LNCaP clone FGC (cell line): ENCODE data around the gene CYB561D2.
A peak's percentile ranks its signal among the peaks of the same experiment; 100 is the strongest.
"Not testable (repeated sequence)": the region's sequence is repeated elsewhere in the genome, so short reads cannot be mapped to it uniquely, and the experiment has no call there.

Source experiments
- DNase-seq: peaks from one replicate; pipeline ENCODE4 v3.0.0-alpha.2; 2011; ENCODE audit warnings: low read depth
- H3K4me3 ChIP-seq: 2 replicates; pipeline ENCODE4 v1.5.1; 2011; ENCODE audit warnings: mild to moderate bottlenecking, low read depth, low read length, control low read depth
- TF ChIP-seq, protein P1 (sequence below): IDR thresholded peaks from 2 replicates; pipeline ENCODE4 v1.5.1; 2012; ENCODE audit warnings: mild to moderate bottlenecking; ENCODE audit not compliant: control insufficient read depth, insufficient read depth; ENCODE audit errors: extremely low read depth

CYB561D2 gene, protein sequence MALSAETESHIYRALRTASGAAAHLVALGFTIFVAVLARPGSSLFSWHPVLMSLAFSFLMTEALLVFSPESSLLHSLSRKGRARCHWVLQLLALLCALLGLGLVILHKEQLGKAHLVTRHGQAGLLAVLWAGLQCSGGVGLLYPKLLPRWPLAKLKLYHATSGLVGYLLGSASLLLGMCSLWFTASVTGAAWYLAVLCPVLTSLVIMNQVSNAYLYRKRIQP

DNA sequence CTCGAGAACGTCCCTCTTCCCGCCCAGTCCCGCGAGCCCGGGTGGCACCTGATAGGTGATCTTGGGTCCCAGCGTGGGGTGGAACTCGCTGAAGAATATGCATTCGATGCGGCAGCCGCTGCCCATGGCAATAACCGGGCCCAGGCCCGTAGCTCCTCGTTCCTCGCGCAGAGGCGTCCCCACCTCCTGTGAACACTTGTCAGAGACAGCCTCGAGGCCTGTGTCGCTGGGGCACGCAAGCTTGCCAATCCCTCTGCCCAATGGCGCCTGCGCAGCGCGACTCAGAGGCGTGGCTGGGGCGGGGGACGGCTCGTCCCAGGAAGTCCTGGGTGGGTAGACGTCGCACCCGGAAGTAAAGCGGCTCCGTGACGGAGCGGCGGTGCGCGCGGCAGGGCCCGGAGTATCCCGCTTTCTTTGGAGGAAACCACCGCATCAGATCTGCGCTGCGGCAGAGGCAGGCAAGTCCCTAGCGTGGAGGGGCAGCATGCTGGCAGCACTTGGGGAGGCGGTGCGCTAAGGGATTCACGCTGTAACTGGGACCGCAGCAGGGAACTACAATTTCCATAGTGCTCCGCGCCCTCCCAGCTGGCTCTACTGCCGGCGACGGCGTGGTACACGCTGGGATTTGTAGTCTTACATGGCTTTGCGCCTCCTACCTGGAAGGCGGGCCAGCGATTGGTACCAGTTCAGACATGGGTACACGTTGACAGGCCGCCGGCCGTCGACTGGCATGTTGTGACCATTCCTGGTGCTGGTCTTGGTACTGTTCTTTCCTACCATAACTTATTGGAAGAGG, at the start of gene CYB561D2, which contains the start of gene NPRL2:
CYB561D2 (plus strand) TSS at position 336 of the 796 bp plus-strand sequence. CDS start 572 bp downstream, outside the sequence.
NPRL2 (minus strand) TSS at position 249 of the 796 bp plus-strand sequence; CDS start at position 126, 123 bp downstream.
- TF ChIP-seq, protein P1, sequence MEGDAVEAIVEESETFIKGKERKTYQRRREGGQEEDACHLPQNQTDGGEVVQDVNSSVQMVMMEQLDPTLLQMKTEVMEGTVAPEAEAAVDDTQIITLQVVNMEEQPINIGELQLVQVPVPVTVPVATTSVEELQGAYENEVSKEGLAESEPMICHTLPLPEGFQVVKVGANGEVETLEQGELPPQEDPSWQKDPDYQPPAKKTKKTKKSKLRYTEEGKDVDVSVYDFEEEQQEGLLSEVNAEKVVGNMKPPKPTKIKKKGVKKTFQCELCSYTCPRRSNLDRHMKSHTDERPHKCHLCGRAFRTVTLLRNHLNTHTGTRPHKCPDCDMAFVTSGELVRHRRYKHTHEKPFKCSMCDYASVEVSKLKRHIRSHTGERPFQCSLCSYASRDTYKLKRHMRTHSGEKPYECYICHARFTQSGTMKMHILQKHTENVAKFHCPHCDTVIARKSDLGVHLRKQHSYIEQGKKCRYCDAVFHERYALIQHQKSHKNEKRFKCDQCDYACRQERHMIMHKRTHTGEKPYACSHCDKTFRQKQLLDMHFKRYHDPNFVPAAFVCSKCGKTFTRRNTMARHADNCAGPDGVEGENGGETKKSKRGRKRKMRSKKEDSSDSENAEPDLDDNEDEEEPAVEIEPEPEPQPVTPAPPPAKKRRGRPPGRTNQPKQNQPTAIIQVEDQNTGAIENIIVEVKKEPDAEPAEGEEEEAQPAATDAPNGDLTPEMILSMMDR, result no peak
- peak; percentile 90 for DNase-seq
- peak within 1 kb of the TSS; percentile 57 for H3K4me3 ChIP-seq

DNA sequence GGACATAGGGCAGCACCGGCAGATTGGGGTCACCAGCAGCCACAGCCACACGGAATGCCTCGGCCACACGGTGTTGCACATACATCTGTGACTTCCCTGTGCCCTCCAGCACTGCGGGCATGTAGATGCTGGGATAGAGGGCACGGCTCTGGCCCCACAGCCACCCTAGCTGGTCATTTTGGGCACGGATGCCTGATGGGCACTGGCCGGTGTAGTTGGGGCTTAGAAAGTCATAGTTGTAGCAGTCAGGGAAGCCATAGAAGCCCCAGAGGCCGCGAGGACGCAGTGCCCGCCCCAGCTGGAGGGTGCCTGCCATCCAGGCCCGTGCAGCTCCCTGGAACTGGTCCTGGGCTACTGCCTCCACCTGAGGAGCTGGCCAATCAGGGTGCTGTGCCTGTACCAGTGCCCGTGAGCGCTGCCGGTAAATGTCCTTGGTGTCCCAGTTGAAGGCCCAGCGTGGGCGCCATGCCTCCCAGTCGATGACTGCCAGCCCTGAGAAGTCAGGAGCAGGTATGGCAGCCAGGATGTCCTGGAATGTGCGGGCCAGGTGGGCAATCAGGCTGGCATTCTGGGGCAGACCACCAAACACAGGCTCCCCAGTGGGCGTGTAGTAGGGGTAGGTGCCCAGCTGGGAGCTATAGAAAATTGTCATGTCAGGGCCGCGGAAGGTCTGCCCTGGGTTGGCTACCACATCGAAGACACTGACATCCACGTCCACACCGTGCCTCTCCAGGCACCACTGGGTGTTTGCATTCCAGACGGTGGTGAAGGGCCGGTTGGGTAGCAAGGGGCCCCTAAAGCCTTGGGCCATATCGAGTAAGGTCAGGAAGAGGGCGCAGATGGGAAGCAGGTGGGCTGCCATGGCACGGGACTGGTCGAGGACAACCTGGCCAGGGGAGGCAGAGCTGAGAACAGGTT, 48.3 kb upstream of the CYB561D2 start:
- TF ChIP-seq, protein P1, result no peak
- no peak overlapping the region for H3K4me3 ChIP-seq

DNA sequence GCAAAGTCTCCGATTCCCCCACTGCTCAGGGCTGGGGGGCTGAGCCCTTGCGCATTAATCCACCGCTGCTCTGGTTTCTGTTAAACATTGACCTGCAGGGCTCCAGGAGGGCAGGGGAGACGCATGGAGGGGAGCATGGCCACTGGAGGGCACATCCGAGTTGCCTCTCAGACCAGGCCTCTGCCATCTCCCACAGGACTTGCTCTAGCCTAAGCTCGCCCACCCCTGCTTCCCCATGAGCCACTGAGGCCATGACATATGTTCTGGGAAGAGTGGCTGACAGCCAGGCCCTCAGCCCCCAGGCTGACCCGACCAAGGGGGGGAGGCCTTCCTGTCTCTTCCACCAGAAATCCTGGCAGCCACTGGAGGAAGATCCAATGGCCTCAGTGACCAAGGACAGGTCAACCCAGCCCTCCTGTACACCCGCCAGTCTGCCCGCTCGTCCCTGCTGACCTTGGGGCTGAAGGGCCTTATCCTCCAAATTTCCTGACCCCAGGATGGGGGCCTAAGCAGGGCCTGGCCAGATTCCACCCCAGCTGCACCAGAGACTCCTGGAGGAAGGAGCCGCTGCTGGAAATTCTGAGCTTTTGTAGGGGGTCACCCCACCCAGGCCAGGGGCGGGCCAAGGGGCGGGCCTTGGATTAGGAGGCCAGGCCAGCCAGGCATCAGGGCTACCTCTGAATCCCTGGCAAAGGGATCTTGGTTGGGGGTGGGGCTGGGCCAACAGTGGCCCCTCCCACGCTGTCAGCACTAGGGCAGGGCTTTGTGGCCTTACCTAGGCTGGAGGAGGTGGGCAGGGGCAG, 47.4 kb upstream of the CYB561D2 start, which contains the start of gene HYAL1:
HYAL1 (minus strand) TSS at position 562 of the 803 bp plus-strand sequence. CDS start 618 bp downstream, outside the sequence.
- no peak within 1 kb of the TSS for H3K4me3 ChIP-seq
- TF ChIP-seq, protein P1, result no peak
- no peak for DNase-seq

More for the DNA sequence above, 48.3 kb upstream of the CYB561D2 start:
- no peak for DNase-seq

DNA sequence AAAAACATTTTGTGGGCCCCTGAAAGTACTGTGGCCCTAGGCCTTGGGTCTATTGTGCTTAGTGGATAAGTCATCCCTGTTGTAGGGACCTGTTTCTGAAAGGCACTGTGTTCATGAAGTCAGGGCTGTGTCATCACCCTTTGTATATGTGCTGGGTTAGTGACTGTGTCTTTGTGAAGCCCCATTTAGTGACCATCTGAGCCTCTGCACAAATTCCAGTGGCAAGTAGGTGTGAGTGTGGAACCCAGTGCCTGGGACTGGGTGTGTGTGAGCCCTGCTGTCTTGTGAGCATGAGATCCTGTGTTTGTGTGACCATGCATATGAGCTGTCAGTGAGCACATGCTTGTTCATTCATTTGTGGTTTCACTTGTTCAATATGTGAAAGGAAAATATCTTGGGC, 46.1 kb upstream of the CYB561D2 start:
- no peak for DNase-seq
- no peak overlapping the region for H3K4me3 ChIP-seq
- TF ChIP-seq, protein P1, result no peak

DNA sequence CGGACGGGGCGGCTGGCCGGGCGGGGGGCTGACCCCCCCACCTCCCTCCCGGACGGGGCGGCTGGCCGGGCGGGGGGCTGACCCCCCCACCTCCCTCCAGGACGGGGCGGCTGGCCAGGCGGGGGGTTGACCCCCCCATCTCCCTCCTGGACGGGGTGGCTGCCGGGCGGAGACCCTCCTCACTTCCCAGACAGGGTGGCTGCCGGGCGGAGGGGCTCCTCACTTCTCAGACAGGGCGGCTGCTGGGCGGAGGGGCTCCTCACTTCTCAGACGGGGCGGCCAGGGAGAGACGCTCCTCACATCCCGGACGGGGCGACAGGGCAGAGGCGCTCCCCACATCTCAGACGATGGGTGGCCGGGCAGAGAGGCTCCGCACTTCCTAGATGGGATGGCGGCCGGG, 38.6 kb upstream of the CYB561D2 start:
- H3K4me3 ChIP-seq, DNase-seq: not testable (repeated sequence)

DNA sequence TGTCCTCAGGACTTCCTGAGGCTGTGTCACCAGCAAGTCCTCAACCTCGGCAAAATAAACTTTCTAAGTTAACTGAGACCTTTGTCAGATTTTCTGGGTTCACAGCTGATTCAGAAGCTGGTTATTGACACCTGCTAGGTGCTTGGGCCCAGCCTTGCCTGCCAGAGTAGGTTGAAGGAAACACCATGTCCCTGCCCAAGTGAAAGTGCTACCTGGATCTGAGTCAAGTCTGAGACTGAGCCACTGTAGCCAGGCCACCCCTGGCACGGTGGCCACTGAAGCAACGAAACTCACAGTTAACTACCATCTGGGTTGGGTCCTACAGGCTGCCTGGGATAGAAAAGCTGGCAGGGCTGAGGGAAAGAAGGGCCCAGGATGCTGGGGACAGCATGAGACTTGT, 36.3 kb upstream of the CYB561D2 start:
- TF ChIP-seq, protein P1, result no peak
- no peak for DNase-seq
- no peak overlapping the region for H3K4me3 ChIP-seq
